ENCODE data around the gene S100A13. TPM values are rescaled to one million over a fixed set of nuclear protein-coding genes. Genes with fewer than 3 reads are reported as not detected.

Gene S100A13
- total RNA-seq, 1 donor, result 160 TPM

GRCh38 chr1:153573351-153573750, 54.0 kb downstream of the S100A13 start:
- DNase-seq (ENCODE audit: low read depth), result no peak
- H3K4me3 ChIP-seq (ENCODE audit: low read depth, low read length), result no peak overlapping the region
- TF ChIP-seq CTCF (IDR thresholded peaks at IDR 0.05; ENCODE audit: insufficient read depth, low read depth, low read length), result no peak

- H3K4me3 ChIP-seq (ENCODE audit: low read depth, low read length), result no peak overlapping the region
- TF ChIP-seq CTCF (IDR thresholded peaks at IDR 0.05; ENCODE audit: insufficient read depth, low read depth, low read length), result peak; percentile 91
Measured at GRCh38 chr1:153572569-153573015, 54.7 kb downstream of the S100A13 start.

GRCh38 chr1:153571706-153572105, 55.6 kb downstream of the S100A13 start:
- DNase-seq (ENCODE audit: low read depth), result no peak
- H3K4me3 ChIP-seq (ENCODE audit: low read depth, low read length), result no peak overlapping the region
- TF ChIP-seq CTCF (IDR thresholded peaks at IDR 0.05; ENCODE audit: insufficient read depth, low read depth, low read length), result no peak

More at GRCh38 chr1:153572569-153573015, 54.7 kb downstream of the S100A13 start:
- DNase-seq (ENCODE audit: low read depth), result peak; percentile 83

- no peak for TF ChIP-seq CTCF (IDR thresholded peaks at IDR 0.05; ENCODE audit: insufficient read depth, low read depth, low read length)
- no peak overlapping the region for H3K4me3 ChIP-seq (ENCODE audit: low read depth, low read length)
- DNase-seq (ENCODE audit: low read depth), result no peak
Measured at GRCh38 chr1:153570874-153571273, 56.4 kb downstream of the S100A13 start.

GRCh38 chr1:153569465-153569864, 57.8 kb downstream of the S100A13 start:
- no peak for DNase-seq (ENCODE audit: low read depth)
- TF ChIP-seq CTCF (IDR thresholded peaks at IDR 0.05; ENCODE audit: insufficient read depth, low read depth, low read length), result no peak
- H3K4me3 ChIP-seq (ENCODE audit: low read depth, low read length), result no peak overlapping the region

Other genes with a start within 250 kb of the S100A13 start
- not detected in 2 replicates for gene S100A8, start 236.4 kb downstream of the S100A13 start, total RNA-seq
- not detected in 2 replicates for gene S100A7A, start 211.0 kb downstream of the S100A13 start, total RNA-seq
- gene S100A7, start 166.9 kb downstream of the S100A13 start, total RNA-seq, result not detected in 2 replicates
- 1,018 and 1,040 TPM in 2 replicates for gene S100A6, start 91.5 kb downstream of the S100A13 start, total RNA-seq
- 0.32 TPM in 1 of 2 replicates, not detected in the other for gene S100A5, start 86.6 kb downstream of the S100A13 start, total RNA-seq
- 165 and 507 TPM in 2 replicates for gene S100A4, start 81.7 kb downstream of the S100A13 start, total RNA-seq
- gene S100A3, start 78.2 kb downstream of the S100A13 start, total RNA-seq, result 18.0 and 20.3 TPM in 2 replicates
- 0.97 and 2.2 TPM in 2 replicates for gene S100A2, start 61.7 kb downstream of the S100A13 start, total RNA-seq
- 159 and 206 TPM in 2 replicates for gene S100A16, start 14.4 kb downstream of the S100A13 start, total RNA-seq
- gene S100A14, start 11.2 kb downstream of the S100A13 start, total RNA-seq, result not detected in 2 replicates
- gene S100A1, start 929 bp upstream of the S100A13 start, total RNA-seq, result not detected in 2 replicates
- gene CHTOP, start 6.6 kb upstream of the S100A13 start, total RNA-seq, result 41.9 and 47.9 TPM in 2 replicates
- gene SNAPIN, start 31.2 kb upstream of the S100A13 start, total RNA-seq, result 55.7 and 66.1 TPM in 2 replicates
- gene ILF2, start 43.5 kb upstream of the S100A13 start, total RNA-seq, result 149 and 213 TPM in 2 replicates
- 1.6 and 3.9 TPM in 2 replicates for gene NPR1, start 51.2 kb upstream of the S100A13 start, total RNA-seq
- gene INTS3, start 100.5 kb upstream of the S100A13 start, total RNA-seq, result 37.0 and 51.4 TPM in 2 replicates
- 6.9 and 14.8 TPM in 2 replicates for gene SLC27A3, start 147.9 kb upstream of the S100A13 start, total RNA-seq